ENCODE measurements around the gene OR3A1. TPM values are rescaled to one million over a fixed set of nuclear protein-coding genes. Genes with fewer than 3 reads are reported as not detected.
"Not testable (repeated sequence)": the region's sequence is repeated elsewhere in the genome, so short reads cannot be mapped to it uniquely, and the experiment has no call there.

OR3A1 gene, protein sequence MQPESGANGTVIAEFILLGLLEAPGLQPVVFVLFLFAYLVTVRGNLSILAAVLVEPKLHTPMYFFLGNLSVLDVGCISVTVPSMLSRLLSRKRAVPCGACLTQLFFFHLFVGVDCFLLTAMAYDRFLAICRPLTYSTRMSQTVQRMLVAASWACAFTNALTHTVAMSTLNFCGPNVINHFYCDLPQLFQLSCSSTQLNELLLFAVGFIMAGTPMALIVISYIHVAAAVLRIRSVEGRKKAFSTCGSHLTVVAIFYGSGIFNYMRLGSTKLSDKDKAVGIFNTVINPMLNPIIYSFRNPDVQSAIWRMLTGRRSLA
- total RNA-seq (not detected), polyA plus RNA-seq (not detected)
- long read RNA-seq, donor 1 = 0 reads
- long read RNA-seq, donor 2 = 0 reads
- long read RNA-seq, donor 3 = 0 reads
- long read RNA-seq, donor 4 = 0 reads
- long read RNA-seq, donor 5 = 0 reads

DNA sequence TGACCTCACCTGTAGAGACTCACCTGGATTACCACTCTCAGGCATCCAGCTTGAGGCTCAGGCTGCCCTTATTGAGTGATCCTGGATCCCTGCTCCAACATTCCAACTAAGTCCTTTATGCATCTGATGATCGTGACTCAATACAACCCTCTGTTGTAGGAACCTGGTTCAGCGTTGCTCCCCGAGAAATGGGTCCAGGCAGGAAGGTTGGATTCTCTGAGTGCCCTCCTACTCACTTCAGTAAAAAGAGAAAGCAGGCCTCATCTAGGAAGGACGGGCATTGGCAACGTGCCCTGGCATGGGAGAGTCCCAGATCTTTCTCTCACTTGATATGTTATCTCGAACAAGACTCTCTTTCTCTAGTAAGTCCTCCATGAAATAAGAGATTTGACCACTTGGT, at the start of gene OR3A1:
Gene OR3A1 (minus strand): TSS at position 101 of the 400 bp plus-strand sequence. CDS start 5,778 bp downstream, outside the sequence.
- H3K9me3 ChIP-seq (ENCODE audit: control insufficient read depth in 4 of 4, insufficient read depth in 3 of 4, low read length in 3 of 4) = peaks cover 0 to 4% (median under 1%) of the 10 kb centered on the region in 4 donors
- H3K4me1 ChIP-seq (ENCODE audit: control insufficient read depth in 5 of 5, insufficient read depth in 5 of 5, low read length in 5 of 5) = no peaks in the 10 kb centered on the region
- no peaks in the 10 kb centered on the region for H3K36me3 ChIP-seq (ENCODE audit: control insufficient read depth in 4 of 4, insufficient read depth in 4 of 4, low read length in 4 of 4)
- TF ChIP-seq, protein P1, sequence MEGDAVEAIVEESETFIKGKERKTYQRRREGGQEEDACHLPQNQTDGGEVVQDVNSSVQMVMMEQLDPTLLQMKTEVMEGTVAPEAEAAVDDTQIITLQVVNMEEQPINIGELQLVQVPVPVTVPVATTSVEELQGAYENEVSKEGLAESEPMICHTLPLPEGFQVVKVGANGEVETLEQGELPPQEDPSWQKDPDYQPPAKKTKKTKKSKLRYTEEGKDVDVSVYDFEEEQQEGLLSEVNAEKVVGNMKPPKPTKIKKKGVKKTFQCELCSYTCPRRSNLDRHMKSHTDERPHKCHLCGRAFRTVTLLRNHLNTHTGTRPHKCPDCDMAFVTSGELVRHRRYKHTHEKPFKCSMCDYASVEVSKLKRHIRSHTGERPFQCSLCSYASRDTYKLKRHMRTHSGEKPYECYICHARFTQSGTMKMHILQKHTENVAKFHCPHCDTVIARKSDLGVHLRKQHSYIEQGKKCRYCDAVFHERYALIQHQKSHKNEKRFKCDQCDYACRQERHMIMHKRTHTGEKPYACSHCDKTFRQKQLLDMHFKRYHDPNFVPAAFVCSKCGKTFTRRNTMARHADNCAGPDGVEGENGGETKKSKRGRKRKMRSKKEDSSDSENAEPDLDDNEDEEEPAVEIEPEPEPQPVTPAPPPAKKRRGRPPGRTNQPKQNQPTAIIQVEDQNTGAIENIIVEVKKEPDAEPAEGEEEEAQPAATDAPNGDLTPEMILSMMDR (IDR thresholded peaks at IDR 0.05; ENCODE audit: control extremely low read depth, extremely low read depth) = no peak
- ATAC-seq (ENCODE audit: insufficient read depth, low FRiP score) (no peak), DNase-seq (no peak)
- H3K4me3 ChIP-seq = no peak within 1 kb of the TSS
- H3K27ac ChIP-seq (ENCODE audit: low read depth in 1 of 2, low read length in 1 of 2) = no peak within 1 kb of the TSS
- H3K27me3 ChIP-seq (ENCODE audit: control insufficient read depth in 3 of 3, insufficient read depth in 3 of 3, low read length in 2 of 3) = peaks cover 0 to 6% (median 0%) of the 10 kb centered on the region in 3 donors
- no peak within 1 kb of the TSS for H3K9ac ChIP-seq (ENCODE audit: insufficient read depth in 1 of 2, low read length in 2 of 2)
- 83 to 91% methylated on average over 6 of the region's 6 CpGs for WGBS, 2 donors

DNA sequence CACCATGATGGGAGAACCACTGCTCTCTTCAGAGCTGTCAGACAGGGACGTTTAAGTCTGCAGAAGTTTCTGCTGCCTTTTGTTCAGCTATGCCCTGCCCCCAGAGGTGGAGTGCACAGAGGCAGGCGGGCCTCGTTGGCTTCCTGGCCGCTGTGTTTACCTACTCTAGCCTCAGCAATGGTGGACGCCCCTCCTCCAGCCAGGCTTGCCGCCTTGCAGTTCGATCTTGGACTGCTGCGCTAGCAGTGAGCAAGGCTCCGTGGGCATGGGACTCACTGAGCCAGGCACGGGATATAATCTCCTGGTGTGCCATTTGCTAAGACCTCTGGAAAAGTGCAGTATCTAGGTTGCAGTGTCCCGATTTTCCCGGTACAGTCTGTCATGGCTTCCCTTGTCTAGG, 44.6 kb upstream of the OR3A1 start:
- H3K27me3 ChIP-seq (ENCODE audit: control insufficient read depth in 3 of 3, insufficient read depth in 3 of 3, low read length in 2 of 3); ATAC-seq (ENCODE audit: insufficient read depth, low FRiP score); H3K9ac ChIP-seq (ENCODE audit: insufficient read depth in 1 of 2, low read length in 2 of 2); H3K36me3 ChIP-seq (ENCODE audit: control insufficient read depth in 4 of 4, insufficient read depth in 4 of 4, low read length in 4 of 4); H3K4me3 ChIP-seq; DNase-seq; H3K4me1 ChIP-seq (ENCODE audit: control insufficient read depth in 5 of 5, insufficient read depth in 5 of 5, low read length in 5 of 5); H3K27ac ChIP-seq (ENCODE audit: low read depth in 1 of 2, low read length in 1 of 2): not testable (repeated sequence)
- 91 to 93% methylated on average over 12 of the region's 12 CpGs for WGBS, 2 donors
- peaks cover 0 to 12% (median 3%) of the 10 kb centered on the region in 4 donors for H3K9me3 ChIP-seq (ENCODE audit: control insufficient read depth in 4 of 4, insufficient read depth in 3 of 4, low read length in 3 of 4)

DNA sequence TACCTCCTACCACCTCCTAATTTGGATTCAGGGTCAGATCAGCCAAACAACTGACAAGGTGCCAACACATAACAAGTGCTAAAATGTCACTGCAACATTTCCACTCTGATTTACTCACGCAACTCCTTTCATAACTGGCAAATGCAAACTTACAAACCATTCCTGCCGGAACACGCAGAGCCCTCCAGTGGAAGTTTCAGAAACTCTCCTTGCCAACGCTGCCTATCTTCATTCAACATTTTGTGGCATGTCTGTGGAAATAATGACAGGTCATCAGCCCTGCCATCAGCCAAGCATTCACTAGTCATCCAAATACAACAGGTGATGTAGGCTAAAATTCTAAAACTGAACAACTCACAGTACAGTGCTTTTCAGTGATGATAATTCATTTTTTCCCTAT, 37.7 kb upstream of the OR3A1 start:
- Histone ChIP-seq H3K4me1 (ENCODE audit: control insufficient read depth in 5 of 5, insufficient read depth in 5 of 5, low read length in 5 of 5) (no peaks in the 10 kb centered on the region), H3K36me3 (ENCODE audit: control insufficient read depth in 4 of 4, insufficient read depth in 4 of 4, low read length in 4 of 4) (no peaks in the 10 kb centered on the region), H3K4me3 (no peak overlapping the region), H3K9me3 (ENCODE audit: control insufficient read depth in 4 of 4, insufficient read depth in 3 of 4, low read length in 3 of 4) (no peaks in the 10 kb centered on the region), H3K9ac (ENCODE audit: insufficient read depth in 1 of 2, low read length in 2 of 2) (no peak overlapping the region), H3K27ac (ENCODE audit: low read depth in 1 of 2, low read length in 1 of 2) (no peak overlapping the region), H3K27me3 (ENCODE audit: control insufficient read depth in 3 of 3, insufficient read depth in 3 of 3, low read length in 2 of 3) (no peaks in the 10 kb centered on the region)
- WGBS, 2 donors = 47 to 54% methylated on average over 4 of the region's 4 CpGs
- DNase-seq (peak in 2 of 3 donors; percentile 0 to 3), ATAC-seq (ENCODE audit: insufficient read depth, low FRiP score) (no peak)
- TF ChIP-seq, protein P1 (IDR thresholded peaks at IDR 0.05; ENCODE audit: control extremely low read depth, extremely low read depth) = no peak

DNA sequence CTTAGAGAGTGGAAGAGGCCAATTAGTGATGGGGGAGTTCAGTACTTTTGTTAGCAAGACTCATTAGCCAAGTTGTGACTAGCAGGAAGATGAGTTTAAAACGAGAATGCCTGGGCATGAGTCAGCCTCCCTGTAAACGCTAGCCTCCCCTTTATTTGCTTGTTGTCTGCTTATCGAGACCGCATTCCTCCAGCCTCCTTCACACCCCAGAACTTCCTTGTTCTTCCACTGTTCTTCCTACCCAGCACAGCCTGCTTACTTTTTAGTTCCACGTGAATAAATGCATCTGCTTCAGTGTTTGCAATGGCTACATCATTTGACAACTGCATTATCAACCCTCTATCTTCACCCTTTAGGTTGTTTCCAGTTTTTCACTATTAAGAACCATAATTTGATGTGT, 20.2 kb upstream of the OR3A1 start:
- Histone ChIP-seq H3K9me3 (ENCODE audit: control insufficient read depth in 4 of 4, insufficient read depth in 3 of 4, low read length in 3 of 4) (no peaks in the 10 kb centered on the region), H3K4me3 (no peak overlapping the region), H3K9ac (ENCODE audit: insufficient read depth in 1 of 2, low read length in 2 of 2) (no peak overlapping the region), H3K27ac (ENCODE audit: low read depth in 1 of 2, low read length in 1 of 2) (no peak overlapping the region), H3K4me1 (ENCODE audit: control insufficient read depth in 5 of 5, insufficient read depth in 5 of 5, low read length in 5 of 5) (no peaks in the 10 kb centered on the region), H3K36me3 (ENCODE audit: control insufficient read depth in 4 of 4, insufficient read depth in 4 of 4, low read length in 4 of 4) (no peaks in the 10 kb centered on the region), H3K27me3 (ENCODE audit: control insufficient read depth in 3 of 3, insufficient read depth in 3 of 3, low read length in 2 of 3) (peaks cover 0 to 3% (median 0%) of the 10 kb centered on the region in 3 donors)
- ATAC-seq (ENCODE audit: insufficient read depth, low FRiP score) (no peak), DNase-seq (no peak)
- 58 to 83% methylated on average over 5 of the region's 5 CpGs for WGBS, 2 donors
- TF ChIP-seq, protein P1 (IDR thresholded peaks at IDR 0.05; ENCODE audit: control extremely low read depth, extremely low read depth) = no peak

Data from lung (tissue), 16 donors.